Peyer's patch (tissue), 4 donors: Measurements from ENCODE around the gene GPC6.

Source experiments
- POLR2A ChIP-seq, 2 donors: fragments of 450-650 bp; IDR thresholded peaks; one replicate each; pipeline ENCODE4 v1.5.1; 2017; ENCODE audit warnings: antibody characterized with exemption in 2 of 2, mild to moderate bottlenecking in 2 of 2, moderate library complexity in 2 of 2
- TF ChIP-seq, protein P1 (sequence below), 6 experiments: fragments of 450-650 bp in 4 of 6; fragments of 200-600 bp in 2 of 6; sonication (generic) in 1 of 6; IDR thresholded peaks; one replicate each; pipeline ENCODE4 v1.5.1; 2017 to 2019; ENCODE audit warnings: antibody characterized with exemption in 6 of 6, mild to moderate bottlenecking in 3 of 6, moderate library complexity in 1 of 6

DNA sequence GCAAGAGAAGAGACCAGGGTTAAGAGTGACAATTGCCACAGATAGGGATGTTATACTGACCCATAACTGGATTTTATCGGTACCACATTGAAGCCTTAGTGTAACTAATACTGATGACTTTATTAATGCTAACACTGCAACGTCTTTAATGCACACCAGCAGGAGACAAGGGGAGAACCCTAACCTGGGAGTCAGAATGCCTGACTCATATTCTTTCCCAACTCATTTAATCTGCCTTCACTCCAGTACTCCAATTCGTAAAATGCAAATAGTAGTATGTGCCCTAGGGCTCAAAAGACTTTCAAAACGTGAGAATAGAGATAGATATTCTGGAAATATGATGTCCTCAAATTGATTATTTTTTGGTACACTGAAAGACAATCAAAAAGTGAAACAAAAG, 62.4 kb downstream of the GPC6 start:
- TF ChIP-seq POLR2A (IDR thresholded peaks at IDR 0.05) = no peak
- TF ChIP-seq, protein P1, sequence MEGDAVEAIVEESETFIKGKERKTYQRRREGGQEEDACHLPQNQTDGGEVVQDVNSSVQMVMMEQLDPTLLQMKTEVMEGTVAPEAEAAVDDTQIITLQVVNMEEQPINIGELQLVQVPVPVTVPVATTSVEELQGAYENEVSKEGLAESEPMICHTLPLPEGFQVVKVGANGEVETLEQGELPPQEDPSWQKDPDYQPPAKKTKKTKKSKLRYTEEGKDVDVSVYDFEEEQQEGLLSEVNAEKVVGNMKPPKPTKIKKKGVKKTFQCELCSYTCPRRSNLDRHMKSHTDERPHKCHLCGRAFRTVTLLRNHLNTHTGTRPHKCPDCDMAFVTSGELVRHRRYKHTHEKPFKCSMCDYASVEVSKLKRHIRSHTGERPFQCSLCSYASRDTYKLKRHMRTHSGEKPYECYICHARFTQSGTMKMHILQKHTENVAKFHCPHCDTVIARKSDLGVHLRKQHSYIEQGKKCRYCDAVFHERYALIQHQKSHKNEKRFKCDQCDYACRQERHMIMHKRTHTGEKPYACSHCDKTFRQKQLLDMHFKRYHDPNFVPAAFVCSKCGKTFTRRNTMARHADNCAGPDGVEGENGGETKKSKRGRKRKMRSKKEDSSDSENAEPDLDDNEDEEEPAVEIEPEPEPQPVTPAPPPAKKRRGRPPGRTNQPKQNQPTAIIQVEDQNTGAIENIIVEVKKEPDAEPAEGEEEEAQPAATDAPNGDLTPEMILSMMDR (IDR thresholded peaks at IDR 0.05) = no peak
